HS-5 (cell line): ENCODE measurements around the gene KRT6B.
"Not testable (repeated sequence)": the region's sequence is repeated elsewhere in the genome, so short reads cannot be mapped to it uniquely, and the experiment has no call there.

Experiments
- DNase-seq: peaks from one replicate; pipeline ENCODE4 v3.0.0-alpha.2; 2012; ENCODE audit warnings: low read depth

Gene KRT6B

DNA sequence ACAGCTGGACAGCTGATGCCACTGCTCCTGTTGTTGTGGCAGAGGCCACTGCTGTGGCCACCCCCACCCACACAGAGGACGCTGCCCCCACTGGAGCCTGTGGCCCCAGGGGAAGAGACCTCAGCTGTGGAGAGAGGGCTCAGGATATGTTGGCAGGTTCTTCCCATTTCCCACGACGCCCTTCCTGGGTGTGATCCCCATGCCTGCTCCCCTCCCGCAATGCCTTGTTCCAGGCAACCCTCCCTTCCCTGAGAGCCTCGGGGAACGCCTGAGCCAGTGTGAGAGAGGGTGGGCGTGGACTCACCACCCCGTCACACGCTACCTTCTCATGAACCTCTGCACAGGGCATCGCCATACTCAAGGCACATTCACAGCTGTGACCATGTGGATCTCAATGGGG is 40.1 kb downstream of the KRT6B start:
- no peak for DNase-seq

DNA sequence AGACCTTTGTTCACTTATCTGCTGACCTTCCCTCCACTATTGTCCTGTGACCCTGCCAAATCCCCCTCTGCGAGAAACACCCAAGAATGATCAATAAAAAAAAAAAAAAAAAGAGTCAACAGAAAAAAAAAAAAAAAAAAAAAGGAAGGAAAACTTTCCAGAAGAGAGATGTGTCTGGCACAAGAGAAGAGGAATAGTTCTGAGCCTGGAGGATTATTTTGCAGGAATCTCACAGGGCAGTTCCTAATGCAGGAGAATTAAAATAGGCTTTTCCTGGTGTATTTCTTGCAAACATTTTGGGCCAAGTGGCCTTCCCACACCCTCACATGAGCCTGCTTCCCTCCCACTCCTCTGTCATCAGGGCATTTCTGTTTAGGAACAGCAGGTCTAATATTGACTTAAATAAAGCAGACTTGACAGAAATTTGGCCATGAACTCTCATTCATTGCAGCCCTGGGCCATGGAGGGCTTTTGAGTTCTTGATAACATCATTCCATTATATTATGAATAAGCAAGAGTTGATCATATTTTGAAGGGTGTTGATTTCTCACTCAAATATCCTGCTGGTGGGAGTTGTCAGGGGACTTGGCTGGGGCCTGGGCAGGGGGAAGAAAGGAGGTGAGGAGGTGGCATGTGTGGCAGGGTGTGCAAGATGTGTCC is 41.2 kb downstream of the KRT6B start:
- not testable (repeated sequence) for DNase-seq

DNA sequence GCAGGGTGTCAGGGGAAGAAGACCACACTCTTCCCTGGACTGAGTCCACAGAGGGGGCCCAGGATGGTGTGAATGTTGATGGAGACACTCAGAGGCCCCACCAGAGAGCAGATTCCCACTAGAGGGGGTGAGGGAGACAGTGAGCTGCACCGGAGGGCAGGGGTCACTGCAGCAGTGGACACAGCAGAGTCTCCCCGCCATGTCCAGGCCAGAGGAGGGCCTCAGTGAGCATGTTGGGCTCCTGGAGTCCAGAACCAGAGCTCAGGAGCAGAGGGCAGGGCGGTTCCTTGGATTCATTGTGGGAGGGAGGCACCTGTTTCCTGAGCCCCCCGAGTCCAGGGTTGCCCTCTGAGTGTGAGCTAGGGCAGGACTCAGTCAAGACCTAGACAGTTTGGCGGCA is 44.0 kb downstream of the KRT6B start:
- no peak for DNase-seq

DNA sequence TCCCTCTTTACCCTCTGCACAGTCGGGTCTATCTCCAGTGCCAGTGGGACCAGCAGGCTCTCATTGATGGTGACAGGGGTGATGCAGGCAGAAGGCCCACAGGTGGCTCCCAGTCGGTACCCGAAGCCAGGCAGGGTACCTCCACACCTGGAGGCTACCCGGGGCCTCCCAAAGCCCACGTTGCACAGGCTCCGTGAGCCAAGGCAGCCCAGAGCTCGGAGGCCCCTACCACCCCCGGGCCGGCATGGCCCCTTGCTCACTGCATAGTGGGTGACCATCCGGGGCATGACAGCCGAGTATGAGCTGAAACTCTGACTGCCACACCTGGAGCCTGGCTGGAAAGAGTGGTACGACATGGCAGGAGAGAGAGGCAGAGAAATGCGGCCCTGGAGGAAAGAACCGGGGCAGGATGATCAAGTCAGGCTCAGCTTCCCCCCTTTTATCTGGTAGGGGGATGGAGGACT is 46.0 kb downstream of the KRT6B start, which contains the start of gene KRT82:
TSS of gene KRT82 (minus strand) at position 414 of the 464 bp plus-strand sequence. CDS start at position 356, 58 bp downstream.
- DNase-seq: no peak

DNA sequence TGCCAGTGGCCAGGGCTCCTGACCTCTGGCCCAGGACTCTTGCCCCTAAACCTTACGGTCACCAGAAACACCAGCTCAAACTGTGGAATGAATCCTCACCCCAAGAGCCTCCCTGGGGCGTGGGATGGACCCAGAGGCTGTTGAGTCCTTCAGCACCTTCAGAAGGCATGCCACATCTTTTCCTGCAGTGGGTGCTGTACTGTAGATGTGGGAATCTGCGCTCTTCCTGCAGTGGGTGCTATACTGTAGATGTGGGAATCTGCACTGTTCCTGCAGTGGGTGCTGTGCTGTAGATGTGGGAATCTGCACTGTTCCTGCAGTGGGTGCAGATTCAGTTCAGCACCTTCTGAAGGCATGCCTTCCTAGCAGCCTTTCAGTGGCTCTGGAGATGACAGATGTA is 47.0 kb downstream of the KRT6B start:
- DNase-seq: no peak

DNA sequence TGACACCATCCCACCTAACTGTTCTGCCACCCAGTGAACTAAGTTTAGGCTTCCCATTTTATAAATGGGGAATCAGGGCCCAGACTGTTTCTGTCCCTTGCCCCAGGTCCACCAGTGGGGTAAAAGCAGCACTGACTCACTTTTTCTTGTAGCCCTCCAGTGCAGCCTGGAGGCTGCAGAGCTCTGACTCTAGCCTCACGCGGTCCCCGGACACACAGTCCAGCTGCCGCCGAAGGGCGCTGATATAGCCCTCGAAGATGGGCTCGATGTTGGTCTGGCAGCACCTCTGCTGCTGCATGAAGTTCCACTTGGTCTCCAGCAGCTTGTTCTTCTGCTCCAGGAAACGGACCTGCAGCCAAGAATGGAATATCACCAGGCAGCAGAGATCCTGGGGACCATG is 48.4 kb downstream of the KRT6B start:
- no peak for DNase-seq

DNA sequence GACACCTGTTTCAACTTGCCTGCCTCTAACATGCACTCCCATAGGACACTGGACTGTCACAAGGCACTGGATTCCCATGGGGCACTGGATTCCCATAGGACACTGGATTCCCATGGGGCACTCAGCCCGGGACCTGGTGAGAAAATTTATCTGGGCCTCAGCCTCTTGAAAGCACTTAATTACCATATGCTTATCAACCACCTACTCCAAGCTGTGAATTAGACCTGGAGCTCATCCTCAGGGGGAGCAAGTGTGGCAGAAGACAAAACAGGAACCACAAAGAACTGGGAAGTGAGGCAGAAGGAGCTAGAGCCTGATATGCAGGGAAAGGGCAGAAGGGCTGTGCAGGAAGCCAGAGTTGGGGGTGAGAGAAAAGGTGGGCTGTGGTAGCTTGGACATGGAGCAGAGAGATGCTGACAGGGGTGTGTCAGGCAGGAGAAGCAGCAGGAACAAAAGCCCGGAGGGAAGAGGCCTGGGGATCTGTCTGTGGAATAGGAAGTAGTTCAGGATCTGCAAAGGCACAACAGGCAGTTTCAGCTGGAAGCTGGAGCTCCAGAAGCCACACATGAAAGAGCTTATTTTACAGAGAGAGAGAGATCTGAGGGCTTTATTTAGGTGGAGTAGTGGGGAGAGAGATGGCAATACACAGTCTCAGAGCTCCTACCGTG is 48.9 kb downstream of the KRT6B start:
- DNase-seq: no peak

DNA sequence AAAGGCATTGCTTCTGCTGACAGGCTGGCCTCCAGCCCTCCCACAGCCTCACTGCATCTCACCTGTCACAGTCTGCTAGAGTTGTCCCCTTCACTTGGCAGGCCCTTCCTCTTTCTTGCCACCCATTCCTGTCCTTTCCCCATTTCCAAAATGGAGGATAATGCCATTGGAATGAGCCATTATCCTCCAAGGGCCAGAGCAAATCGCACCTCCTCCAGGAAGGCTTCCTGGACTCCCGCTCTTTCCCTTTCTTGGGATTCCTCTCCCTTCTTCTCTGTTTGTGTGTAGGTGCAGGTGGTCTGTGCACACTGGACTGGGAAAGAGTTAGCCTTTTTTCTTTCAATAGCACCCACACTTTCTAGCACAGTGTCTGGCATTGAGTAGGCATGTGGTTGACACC is 49.6 kb downstream of the KRT6B start:
- DNase-seq: no peak

DNA sequence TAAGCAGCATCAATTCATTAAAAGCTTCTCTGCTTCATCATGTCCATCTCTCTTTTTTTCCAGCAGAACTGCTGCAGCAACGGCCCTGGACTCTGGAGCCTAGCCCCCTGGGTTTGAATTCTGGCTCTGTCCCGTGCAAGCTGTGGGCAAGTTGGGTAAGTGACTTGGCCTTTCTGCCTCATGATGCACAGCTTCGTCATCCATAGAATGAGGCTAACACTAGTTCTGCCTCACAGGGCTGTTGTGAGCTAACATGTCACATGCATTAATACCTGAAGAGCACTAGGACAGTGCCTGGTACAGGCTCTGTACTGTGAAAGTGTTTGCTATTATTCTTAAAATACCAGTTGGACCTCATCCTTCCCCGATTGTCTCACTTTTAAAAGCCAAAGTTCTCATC is 50.0 kb downstream of the KRT6B start:
- DNase-seq: no peak

DNA sequence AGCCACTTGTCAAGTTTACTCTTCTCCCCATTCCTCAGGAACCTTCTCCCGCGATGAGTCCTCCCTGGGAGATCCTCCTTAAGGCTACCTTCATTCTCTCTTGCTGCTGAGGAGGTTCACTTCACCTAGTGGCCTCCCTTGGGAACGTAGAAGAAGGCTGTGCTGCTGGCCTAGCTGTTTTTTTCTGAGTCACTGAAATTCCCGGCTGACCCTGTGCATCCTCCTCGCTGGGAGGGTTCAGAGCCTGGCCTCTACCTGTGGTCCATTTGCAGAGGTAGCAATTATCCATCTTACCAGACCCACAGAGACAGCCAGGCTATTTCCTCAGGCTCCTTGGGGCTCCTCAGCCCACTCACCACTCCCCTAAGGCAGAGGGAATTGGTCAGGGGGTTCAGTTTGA is 50.4 kb downstream of the KRT6B start:
- no peak for DNase-seq

DNA sequence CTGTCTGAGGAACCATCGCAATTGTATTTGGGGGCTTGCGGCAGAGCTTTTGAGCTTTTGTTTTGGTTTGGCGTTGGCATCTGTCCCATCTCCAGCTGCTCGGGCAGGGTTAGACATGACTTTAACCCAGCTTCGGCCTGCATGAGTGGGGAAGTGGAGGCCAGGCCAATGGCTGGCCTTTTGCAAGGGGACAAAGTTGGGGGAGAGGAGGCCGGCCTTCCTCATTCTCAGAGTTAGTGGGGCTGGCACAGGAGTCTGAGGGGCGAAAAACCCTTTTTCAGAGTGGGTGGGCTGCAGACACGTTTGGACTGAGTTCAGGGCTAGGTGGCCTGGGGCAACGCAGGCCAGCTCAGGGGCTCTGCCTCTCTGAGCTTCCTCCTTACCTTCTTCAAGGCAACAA is 51.0 kb downstream of the KRT6B start:
- DNase-seq: no peak

DNA sequence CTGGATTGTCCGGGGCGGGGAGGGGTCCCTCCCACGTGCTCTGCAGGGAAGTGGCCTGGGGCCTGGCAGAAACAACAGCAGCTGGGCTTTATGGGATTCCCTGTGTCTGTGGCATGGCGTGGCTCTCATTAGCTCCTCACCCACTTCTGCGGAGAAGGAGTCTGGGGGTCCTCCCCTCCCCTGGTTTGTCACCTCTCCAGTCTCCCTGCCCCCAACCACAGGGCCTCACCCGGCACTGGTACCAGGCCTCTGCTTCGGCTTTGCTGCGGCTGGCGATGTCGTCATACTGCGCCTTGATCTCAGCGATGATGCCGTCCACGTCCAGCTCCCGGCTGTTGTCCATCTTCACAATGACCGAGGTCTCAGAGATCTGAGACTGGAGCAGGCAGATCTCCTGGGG is 52.2 kb downstream of the KRT6B start:
- no peak for DNase-seq

DNA sequence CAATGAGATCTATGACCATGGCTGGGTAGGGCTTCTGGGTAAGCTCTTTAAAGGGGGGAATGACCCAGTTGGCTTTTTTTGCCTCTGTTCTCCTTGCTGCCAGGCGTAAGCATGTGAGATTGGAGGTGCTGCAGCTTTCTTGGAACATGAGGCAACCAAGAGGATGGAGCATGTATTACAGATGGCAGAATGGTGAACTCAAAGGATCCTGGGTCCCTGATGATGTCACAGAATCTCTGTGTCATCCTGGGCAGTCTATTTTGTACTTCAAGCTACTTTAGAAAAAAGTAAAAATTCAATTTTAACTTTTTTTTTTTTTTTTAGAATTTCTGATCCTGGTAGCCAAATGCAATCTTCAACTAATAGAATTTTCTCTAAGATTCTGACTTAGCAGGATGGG is 53.8 kb downstream of the KRT6B start:
- no peak for DNase-seq

DNA sequence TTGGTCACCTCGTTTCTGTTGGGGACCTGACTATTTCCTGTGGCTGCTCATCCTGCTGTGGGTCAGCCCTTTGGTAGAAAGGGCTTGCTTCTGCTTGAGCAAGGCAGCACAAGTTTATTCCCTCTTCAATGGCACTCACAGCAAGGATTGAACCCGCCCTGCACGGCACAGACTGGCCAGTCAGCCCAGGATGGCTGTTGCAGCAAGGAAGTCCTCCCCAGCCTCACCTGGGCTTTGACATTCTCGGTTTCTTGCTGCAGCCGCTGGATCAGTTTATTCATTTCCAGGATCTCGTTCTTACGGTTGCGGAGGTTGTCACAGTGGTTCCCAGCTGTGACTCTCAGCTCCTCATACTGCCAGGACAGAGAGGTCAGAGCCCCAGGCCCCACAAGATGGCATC is 55.3 kb downstream of the KRT6B start:
- no peak for DNase-seq
